Neural cell (in vitro differentiated cells): Measurements from ENCODE around the gene DENND5A.

Source experiments
- EP300 ChIP-seq: fragments of 450-650 bp; conservative IDR thresholded peaks from 2 replicates; pipeline ENCODE4 v1.6.1; 2014; ENCODE audit warnings: antibody characterized with exemption, mild to moderate bottlenecking, moderate library complexity; ENCODE audit not compliant: poor library complexity, severe bottlenecking
- EZH2 ChIP-seq: fragments of 200-600, 300-800 bp; shearing (Covaris generic), sonication (generic); IDR thresholded peaks from 2 replicates; pipeline ENCODE4 v1.6.1; 2014; ENCODE audit warnings: antibody characterized with exemption, low read length, borderline replicate concordance, mild to moderate bottlenecking; ENCODE audit not compliant: insufficient read depth, poor library complexity, severe bottlenecking
- POLR2AphosphoS5 ChIP-seq: IDR thresholded peaks from 2 replicates; pipeline ENCODE4 v1.6.1; 2012
- TF ChIP-seq, protein P1 (sequence below): fragments of 450-650 bp; IDR thresholded peaks from 2 replicates; pipeline ENCODE4 v1.5.1; 2014; ENCODE audit warnings: antibody characterized with exemption, mild to moderate bottlenecking, moderate library complexity; ENCODE audit not compliant: poor library complexity, severe bottlenecking

GRCh38 chr11:9155930-9156329 lies 109.2 kb downstream of the DENND5A start:
- TF ChIP-seq EZH2 (no peak), EP300 (no peak), POLR2AphosphoS5 (no peak)
- TF ChIP-seq, protein P1, sequence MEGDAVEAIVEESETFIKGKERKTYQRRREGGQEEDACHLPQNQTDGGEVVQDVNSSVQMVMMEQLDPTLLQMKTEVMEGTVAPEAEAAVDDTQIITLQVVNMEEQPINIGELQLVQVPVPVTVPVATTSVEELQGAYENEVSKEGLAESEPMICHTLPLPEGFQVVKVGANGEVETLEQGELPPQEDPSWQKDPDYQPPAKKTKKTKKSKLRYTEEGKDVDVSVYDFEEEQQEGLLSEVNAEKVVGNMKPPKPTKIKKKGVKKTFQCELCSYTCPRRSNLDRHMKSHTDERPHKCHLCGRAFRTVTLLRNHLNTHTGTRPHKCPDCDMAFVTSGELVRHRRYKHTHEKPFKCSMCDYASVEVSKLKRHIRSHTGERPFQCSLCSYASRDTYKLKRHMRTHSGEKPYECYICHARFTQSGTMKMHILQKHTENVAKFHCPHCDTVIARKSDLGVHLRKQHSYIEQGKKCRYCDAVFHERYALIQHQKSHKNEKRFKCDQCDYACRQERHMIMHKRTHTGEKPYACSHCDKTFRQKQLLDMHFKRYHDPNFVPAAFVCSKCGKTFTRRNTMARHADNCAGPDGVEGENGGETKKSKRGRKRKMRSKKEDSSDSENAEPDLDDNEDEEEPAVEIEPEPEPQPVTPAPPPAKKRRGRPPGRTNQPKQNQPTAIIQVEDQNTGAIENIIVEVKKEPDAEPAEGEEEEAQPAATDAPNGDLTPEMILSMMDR = no peak
